Skeletal muscle tissue (tissue), 4 donors: ENCODE results near the gene MAGEB6. TPM values are rescaled to one million over a fixed set of nuclear protein-coding genes. Genes with fewer than 3 reads are reported as not detected.
"Not testable (repeated sequence)": the region's sequence is repeated elsewhere in the genome, so short reads cannot be mapped to it uniquely, and the experiment has no call there.

Experiments
- H3K27ac ChIP-seq: one replicate; pipeline ENCODE4 v1.7.0; 2013; ENCODE audit warnings: mild to moderate bottlenecking, low read depth, low read length, inconsistent platforms
- H3K27me3 ChIP-seq, 3 donors: one replicate each; pipeline ENCODE4 v1.7.0; 2013; ENCODE audit warnings: low read length in 3 of 3; ENCODE audit not compliant: control insufficient read depth in 3 of 3, insufficient read depth in 3 of 3
- H3K36me3 ChIP-seq, 3 donors: one replicate each; pipeline ENCODE4 v1.7.0; 2013; ENCODE audit warnings: low read length in 3 of 3; ENCODE audit not compliant: control insufficient read depth in 3 of 3, insufficient read depth in 3 of 3
- H3K4me1 ChIP-seq, 3 donors: one replicate each; pipeline ENCODE4 v1.7.0; 2013; ENCODE audit warnings: low read length in 3 of 3, mild to moderate bottlenecking in 3 of 3; ENCODE audit not compliant: control insufficient read depth in 3 of 3, insufficient read depth in 3 of 3
- H3K4me3 ChIP-seq, 3 donors: one replicate each; pipeline ENCODE4 v1.7.0; 2013; ENCODE audit warnings: low read length in 3 of 3
- H3K9ac ChIP-seq, 3 donors: one replicate each; pipeline ENCODE4 v1.7.0; 2013; ENCODE audit warnings: low read length in 3 of 3, mild to moderate bottlenecking in 3 of 3, moderate library complexity in 2 of 3, low read depth in 1 of 3
- H3K9me3 ChIP-seq, 3 donors: one replicate each; pipeline ENCODE4 v1.7.0; 2013; ENCODE audit warnings: low read length in 3 of 3; ENCODE audit not compliant: control insufficient read depth in 3 of 3
- total RNA-seq: library from RNA; depleted of rRNA; stranded (reverse); fragments of >200 nt; gene quantifications from one replicate; pipeline ENCODE4 v1.2.3, GENCODE V29; 2014
- donor health status: Osteomylitis.

The MAGEB6 gene, protein sequence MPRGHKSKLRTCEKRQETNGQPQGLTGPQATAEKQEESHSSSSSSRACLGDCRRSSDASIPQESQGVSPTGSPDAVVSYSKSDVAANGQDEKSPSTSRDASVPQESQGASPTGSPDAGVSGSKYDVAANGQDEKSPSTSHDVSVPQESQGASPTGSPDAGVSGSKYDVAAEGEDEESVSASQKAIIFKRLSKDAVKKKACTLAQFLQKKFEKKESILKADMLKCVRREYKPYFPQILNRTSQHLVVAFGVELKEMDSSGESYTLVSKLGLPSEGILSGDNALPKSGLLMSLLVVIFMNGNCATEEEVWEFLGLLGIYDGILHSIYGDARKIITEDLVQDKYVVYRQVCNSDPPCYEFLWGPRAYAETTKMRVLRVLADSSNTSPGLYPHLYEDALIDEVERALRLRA
- not detected for total RNA-seq

DNA sequence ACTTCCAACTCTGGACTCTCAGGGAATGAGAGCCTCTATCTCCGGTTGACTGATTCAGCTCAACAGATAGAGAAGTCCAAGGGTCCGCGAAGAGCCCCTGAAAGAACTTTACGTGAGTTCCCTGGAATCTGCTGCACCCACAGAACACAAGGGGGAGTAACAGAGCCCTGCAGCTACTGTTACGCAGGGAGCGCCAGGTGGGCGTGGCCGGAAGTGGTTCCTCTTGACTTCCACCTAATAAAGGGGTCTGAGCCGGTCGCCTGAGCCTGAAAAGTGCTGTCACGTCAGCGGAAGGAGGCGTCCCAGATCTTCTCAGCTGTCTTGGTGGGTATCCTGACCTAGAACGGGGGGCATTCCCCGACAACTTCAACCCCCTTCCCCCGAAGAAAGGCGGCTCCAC lies at the start of gene MAGEB6:
MAGEB6 (plus strand) TSS at position 237 of the 400 bp plus-strand sequence. CDS start 1,407 bp downstream, outside the sequence.
- Histone ChIP-seq H3K27ac (no peak within 1 kb of the TSS), H3K4me3 (no peak within 1 kb of the TSS), H3K27me3 (no peaks in the 10 kb centered on the region), H3K36me3 (no peaks in the 10 kb centered on the region), H3K9me3 (peaks cover 0 to 3% (median 0%) of the 10 kb centered on the region in 3 donors), H3K4me1 (no peaks in the 10 kb centered on the region), H3K9ac (no peak within 1 kb of the TSS)

DNA sequence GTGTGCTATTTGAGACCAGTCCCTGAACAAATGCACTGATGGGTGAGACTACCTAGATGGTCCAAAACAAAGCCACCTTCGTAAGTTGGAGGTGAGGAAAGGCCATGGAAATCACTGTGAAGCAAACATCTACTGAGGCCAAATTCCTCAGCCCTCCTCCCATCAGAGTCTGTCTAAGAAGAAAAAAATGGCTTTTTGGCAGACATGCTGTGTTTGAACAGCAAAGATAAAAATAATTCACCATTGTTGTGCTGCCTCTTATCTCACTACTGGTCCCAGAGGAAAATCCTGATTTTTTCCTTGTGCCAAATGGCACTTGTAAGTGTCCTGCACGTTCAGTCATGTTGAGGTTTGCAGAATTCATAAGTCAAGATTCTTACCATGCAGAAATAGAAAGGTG lies 46.2 kb upstream of the MAGEB6 start:
- no peak overlapping the region for H3K27ac ChIP-seq

DNA sequence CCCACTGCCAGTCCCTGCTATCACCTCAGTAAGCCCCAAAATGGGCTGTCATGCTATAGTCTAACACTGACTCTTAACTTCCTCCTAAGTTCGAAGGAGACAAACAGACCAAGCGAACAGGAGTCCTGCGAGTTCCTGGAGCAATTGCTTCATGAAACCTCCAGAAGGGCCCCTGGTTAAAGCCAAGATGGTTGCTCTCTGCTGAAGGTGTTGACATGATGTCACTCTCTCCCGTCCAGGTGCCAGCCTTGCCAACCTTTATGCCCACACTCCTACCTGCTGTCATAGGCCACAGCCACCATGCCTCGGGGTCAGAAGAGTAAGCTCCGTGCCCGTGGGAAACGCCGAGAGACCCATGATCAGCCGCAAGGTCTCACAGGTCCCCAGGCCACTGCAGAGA lies 31.9 kb upstream of the MAGEB6 start, which contains the start of gene MAGEB6B:
MAGEB6B (plus strand) TSS at position 301 of the 400 bp plus-strand sequence; CDS start at position 301, 0 bp downstream.
- Histone ChIP-seq H3K27ac (no peak within 1 kb of the TSS), H3K9me3 (no peaks in the 10 kb centered on the region)

More for the DNA sequence above, 46.2 kb upstream of the MAGEB6 start:
- H3K36me3 ChIP-seq = no peaks in the 10 kb centered on the region
- no peaks in the 10 kb centered on the region for H3K4me1 ChIP-seq
- no peaks in the 10 kb centered on the region for H3K27me3 ChIP-seq
- no peak overlapping the region for H3K4me3 ChIP-seq
- H3K9ac ChIP-seq = no peak overlapping the region
- H3K9me3 ChIP-seq = no peaks in the 10 kb centered on the region

DNA sequence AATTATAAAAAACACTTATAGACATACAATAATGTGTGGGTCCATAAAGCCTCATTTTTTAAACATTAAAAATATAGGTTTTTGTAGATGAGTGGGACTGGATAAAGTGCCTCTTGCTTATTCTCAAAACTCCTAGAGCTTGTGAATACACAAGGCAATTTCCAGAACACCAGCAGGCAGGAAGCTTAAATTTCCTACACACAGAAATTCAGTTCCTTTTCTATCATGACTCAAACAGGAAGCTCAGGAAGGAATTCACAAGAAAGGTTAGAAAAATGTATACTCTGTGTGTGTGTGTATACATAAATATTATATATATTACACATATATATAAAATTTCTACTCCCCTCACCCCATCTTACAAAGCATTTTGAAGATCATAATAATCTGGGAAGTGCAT lies 11.3 kb downstream of the MAGEB6 start:
- Histone ChIP-seq H3K4me1 (no peaks in the 10 kb centered on the region), H3K9me3 (no peaks in the 10 kb centered on the region), H3K9ac (no peak overlapping the region), H3K4me3 (no peak overlapping the region), H3K27ac (no peak overlapping the region), H3K36me3 (no peaks in the 10 kb centered on the region), H3K27me3 (no peaks in the 10 kb centered on the region)

More for the DNA sequence above, 31.9 kb upstream of the MAGEB6 start, which contains the start of gene MAGEB6B:
- Histone ChIP-seq H3K27me3 (no peaks in the 10 kb centered on the region), H3K4me1 (no peaks in the 10 kb centered on the region), H3K9ac (no peak within 1 kb of the TSS), H3K4me3 (no peak within 1 kb of the TSS), H3K36me3 (no peaks in the 10 kb centered on the region)

DNA sequence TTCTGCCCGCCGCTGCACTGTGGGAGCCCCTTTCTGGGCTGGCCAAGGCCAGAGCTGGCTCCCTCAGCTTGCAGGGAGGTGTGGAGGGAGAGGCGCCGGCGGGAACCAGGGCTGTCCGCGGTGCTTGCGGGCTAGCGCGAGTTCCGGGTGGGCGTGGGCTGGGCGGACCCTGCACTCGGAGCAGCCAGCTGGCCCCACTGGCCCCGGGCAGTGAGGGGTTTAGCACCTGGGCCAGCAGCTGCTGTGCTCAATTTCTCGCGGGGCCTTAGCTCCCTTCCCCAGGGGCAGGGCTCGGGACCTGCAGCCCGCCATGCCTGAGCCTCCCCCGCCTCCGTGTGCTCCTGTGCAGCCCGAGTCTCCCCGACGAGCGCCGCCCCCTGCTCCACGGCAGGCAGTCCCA lies 12.5 kb downstream of the MAGEB6 start:
- not testable (repeated sequence) for H3K9me3 ChIP-seq, H3K27ac ChIP-seq, H3K4me3 ChIP-seq, H3K4me1 ChIP-seq, H3K27me3 ChIP-seq, H3K36me3 ChIP-seq, H3K9ac ChIP-seq

DNA sequence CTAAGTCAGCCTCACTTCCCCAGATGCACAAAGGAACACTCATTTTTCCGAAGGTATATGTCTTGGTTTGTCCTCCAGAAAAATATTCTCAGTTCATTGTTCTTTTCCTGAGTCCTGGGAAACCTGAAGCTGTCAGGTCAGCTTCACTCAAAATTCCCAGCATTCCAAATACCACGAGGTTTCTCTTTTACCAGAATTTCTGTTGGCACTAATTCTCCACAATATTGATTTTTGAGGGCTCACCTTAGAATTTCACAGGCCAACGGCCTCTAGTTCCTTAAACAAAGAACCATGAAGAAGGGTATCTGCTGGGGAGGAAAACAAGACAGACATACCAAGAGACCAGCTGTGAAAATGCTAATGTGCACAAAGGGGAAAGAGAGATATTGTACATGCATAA lies 15.8 kb downstream of the MAGEB6 start:
- no peaks in the 10 kb centered on the region for H3K27me3 ChIP-seq
- no peak overlapping the region for H3K27ac ChIP-seq
- H3K4me3 ChIP-seq = no peak overlapping the region
- no peaks in the 10 kb centered on the region for H3K4me1 ChIP-seq
- no peaks in the 10 kb centered on the region for H3K9me3 ChIP-seq
- H3K9ac ChIP-seq = no peak overlapping the region
- H3K36me3 ChIP-seq = no peaks in the 10 kb centered on the region

DNA sequence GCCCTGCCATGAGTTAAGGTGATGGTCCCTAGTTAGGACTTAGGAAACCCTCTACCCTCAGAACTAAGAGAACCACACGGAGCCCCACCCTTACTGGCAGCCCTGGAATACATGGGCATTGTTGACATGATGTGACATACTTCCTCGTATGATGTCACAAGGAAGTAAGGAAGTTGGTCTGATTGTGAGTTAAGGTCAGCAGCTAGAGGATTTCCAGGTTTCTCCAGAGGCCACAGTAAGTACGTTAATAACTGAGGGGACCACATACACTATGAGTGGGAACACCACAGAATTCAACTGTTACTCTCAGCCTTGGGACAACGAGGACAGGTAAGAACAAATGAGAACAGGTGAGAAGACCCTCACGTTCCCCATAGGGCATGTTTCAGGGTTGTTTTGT lies 23.6 kb downstream of the MAGEB6 start, which contains the start of gene MAGEB5:
MAGEB5 (plus strand) TSS at position 301 of the 400 bp plus-strand sequence. CDS start 1,133 bp downstream, outside the sequence.
- Histone ChIP-seq H3K36me3 (no peaks in the 10 kb centered on the region), H3K9ac (no peak within 1 kb of the TSS), H3K27ac (no peak within 1 kb of the TSS), H3K9me3 (no peaks in the 10 kb centered on the region), H3K4me1 (no peaks in the 10 kb centered on the region), H3K4me3 (no peak within 1 kb of the TSS), H3K27me3 (no peaks in the 10 kb centered on the region)

DNA sequence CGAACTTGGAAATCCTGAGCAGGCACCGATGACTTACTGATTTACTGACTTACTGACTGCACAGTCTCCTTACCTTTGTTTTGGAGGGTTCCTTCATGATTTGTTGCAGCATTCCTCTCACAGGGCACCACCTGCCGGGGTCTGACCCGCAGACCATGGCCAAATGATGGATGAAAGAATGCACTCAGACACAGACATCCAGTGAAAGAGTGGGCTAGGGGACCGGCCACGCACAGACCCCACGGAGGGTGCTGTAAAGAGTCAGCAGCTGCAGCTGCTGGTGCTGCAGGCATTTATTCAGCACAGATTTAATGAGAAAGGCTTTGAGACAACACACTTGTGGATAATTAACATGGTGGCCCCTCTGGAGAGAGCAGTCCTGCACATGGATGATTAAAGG lies 27.1 kb downstream of the MAGEB6 start:
- no peaks in the 10 kb centered on the region for H3K9me3 ChIP-seq
- H3K27me3 ChIP-seq = no peaks in the 10 kb centered on the region
- H3K27ac ChIP-seq = no peak overlapping the region
- no peak overlapping the region for H3K4me3 ChIP-seq
- no peaks in the 10 kb centered on the region for H3K4me1 ChIP-seq
- H3K36me3 ChIP-seq = no peaks in the 10 kb centered on the region
- no peak overlapping the region for H3K9ac ChIP-seq

DNA sequence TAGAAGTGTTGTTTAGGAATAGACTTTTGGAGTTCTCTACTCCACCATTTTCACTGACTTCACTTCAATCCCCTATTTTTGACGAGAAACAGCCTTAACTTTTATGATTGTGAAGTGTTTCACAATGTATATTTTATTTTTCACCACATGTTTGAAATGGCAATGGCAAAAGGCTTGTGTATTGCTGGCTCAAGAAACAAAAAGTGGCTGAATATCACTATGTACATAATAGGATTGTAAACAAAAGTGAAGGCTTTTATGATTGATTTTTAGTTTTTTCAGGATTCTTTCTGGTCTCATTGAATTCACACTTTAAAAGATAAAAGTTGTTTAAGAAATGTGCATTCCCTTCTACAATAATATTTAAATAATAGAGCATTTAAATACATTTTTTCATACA lies 41.9 kb downstream of the MAGEB6 start:
- no peaks in the 10 kb centered on the region for H3K4me1 ChIP-seq
- H3K27me3 ChIP-seq = no peaks in the 10 kb centered on the region
- H3K27ac ChIP-seq = no peak overlapping the region
- no peaks in the 10 kb centered on the region for H3K9me3 ChIP-seq
- no peaks in the 10 kb centered on the region for H3K36me3 ChIP-seq
- H3K9ac ChIP-seq = no peak overlapping the region
- no peak overlapping the region for H3K4me3 ChIP-seq
